Caco-2 (cell line): ENCODE measurements around the gene NUAK1. TPM values are rescaled to one million over a fixed set of nuclear protein-coding genes. Genes with fewer than 3 reads are reported as not detected.

Experiments used
- BruUV-seq: library from RNA; stranded (reverse); fragments of 400-500 nt; replicated peaks from 2 replicates; lab custom pipeline; 2021; lab: Mats Ljungman, UMichigan
- CTCF ChIA-PET: fragments of 300-600 bp; sonication (Branson Sonifier 250); formaldehyde crosslinking; loops from one replicate; lab custom pipeline; 2022; ENCODE audit warnings: antibody characterized with exemption; lab: Charles Lee
- POLR2A ChIA-PET: fragments of 300-600 bp; sonication (Branson Sonifier 250); formaldehyde crosslinking; loops from one replicate; lab custom pipeline; 2022; ENCODE audit warnings: antibody characterized with exemption; lab: Charles Lee
- DNase-seq, 2 experiments: peaks; one replicate each; pipeline versions ENCODE4 v3.0.0 to v3.0.0-alpha.2; 2020 to 2022
- H3K27me3 ChIP-seq: replicated peaks from 2 replicates; pipeline ENCODE4 v1.6.0; 2011; ENCODE audit warnings: low read length; ENCODE audit not compliant: control insufficient read depth, insufficient read depth
- H3K36me3 ChIP-seq: 2 replicates; pipeline ENCODE4 v1.5.1; 2011; ENCODE audit warnings: low read length; ENCODE audit not compliant: control insufficient read depth, insufficient read depth
- H3K4me1 ChIP-seq: fragments of 250-450 bp; sonication (Bioruptor Pico); 2 replicates; pipeline ENCODE4 v1.5.1; 2020; ENCODE audit warnings: mild to moderate bottlenecking
- H3K4me3 ChIP-seq: 2 replicates; pipeline ENCODE4 v1.5.1; 2011; ENCODE audit warnings: low read depth, mild to moderate bottlenecking, control low read depth, low read length
- H3K9me3 ChIP-seq: fragments of 250-450 bp; sonication (Bioruptor Pico); 2 replicates; pipeline ENCODE4 v1.5.1; 2020; ENCODE audit warnings: mild to moderate bottlenecking, moderate library complexity
- H3K27ac Mint-ChIP-seq: one replicate; pipeline ENCODE4 v1.8.0; 2022; ENCODE audit warnings: mixed read lengths; ENCODE audit not compliant: unreplicated experiment
- H3K27me3 Mint-ChIP-seq: one replicate; pipeline ENCODE4 v1.8.0; 2022; ENCODE audit warnings: mixed read lengths; ENCODE audit not compliant: insufficient read depth, unreplicated experiment
- H3K36me3 Mint-ChIP-seq: one replicate; pipeline ENCODE4 v1.8.0; 2022; ENCODE audit warnings: mild to moderate bottlenecking, mixed read lengths; ENCODE audit not compliant: insufficient read depth, unreplicated experiment
- H3K4me1 Mint-ChIP-seq: one replicate; pipeline ENCODE4 v1.8.0; 2022; ENCODE audit warnings: low read depth, mixed read lengths; ENCODE audit not compliant: unreplicated experiment
- H3K4me3 Mint-ChIP-seq: one replicate; pipeline ENCODE4 v1.8.0; 2022; ENCODE audit warnings: mild to moderate bottlenecking, moderate library complexity, mixed read lengths; ENCODE audit not compliant: unreplicated experiment
- H3K9me3 Mint-ChIP-seq: one replicate; pipeline ENCODE4 v1.8.0; 2022; ENCODE audit warnings: mixed read lengths; ENCODE audit not compliant: unreplicated experiment
- intact Hi-C: fragments of 100-400 bp; cut with micrococcal nuclease; formaldehyde crosslinking; loops from one replicate; pipeline ENCODE4 v1.10.0; 2022; ENCODE audit not compliant: unreplicated experiment
- total RNA-seq: library from RNA; stranded (reverse); gene quantifications from 2 replicates; pipeline ENCODE4 v1.2.3, GENCODE V29; 2022
- TF ChIP-seq, protein P1 (sequence below), 2 experiments: fragments of 200-600 bp in 1 of 2; IDR thresholded peaks; 1 replicate in 1 of 2; 2 replicates in 1 of 2; pipeline versions ENCODE4 v1.5.1 to v1.8.0; 2011 to 2022; ENCODE audit warnings: antibody characterized with exemption in 1 of 2, control low read depth in 1 of 2, inconsistent platforms in 1 of 2, low read depth in 1 of 2, low read length in 1 of 2, mild to moderate bottlenecking in 1 of 2, moderate library complexity in 1 of 2; ENCODE audit not compliant: insufficient read depth in 1 of 2, severe bottlenecking in 1 of 2, unreplicated experiment in 1 of 2

The NUAK1 gene
- total RNA-seq, 1 experiment from 2014 or later = 3.7 TPM

DNA sequence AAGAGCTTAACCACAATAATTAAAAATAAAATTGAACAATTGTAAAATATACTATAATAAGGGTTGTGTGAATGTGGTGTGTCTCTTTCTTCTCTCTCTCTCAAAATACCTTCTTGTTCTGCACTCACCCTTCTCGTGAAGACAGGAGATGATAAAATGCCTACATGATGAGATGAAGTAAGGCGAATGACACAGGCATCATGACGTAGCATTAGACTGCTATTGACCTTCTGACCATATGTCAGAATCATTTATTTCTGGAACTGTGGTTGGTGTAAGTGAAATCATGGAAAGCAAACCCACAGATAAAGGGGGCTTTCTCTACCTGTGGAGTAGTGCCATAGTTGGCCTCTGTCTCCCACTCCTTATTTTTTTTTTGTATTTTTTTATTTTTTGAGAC, 37.8 kb upstream of the NUAK1 start:
- Mint-ChIP-seq H3K27ac (no peak overlapping the region), H3K27me3 (peaks cover 5% of the 10 kb centered on the region), H3K4me3 (no peak overlapping the region), H3K36me3 (no peaks in the 10 kb centered on the region), H3K9me3 (no peaks in the 10 kb centered on the region), H3K4me1 (no peaks in the 10 kb centered on the region)
- Histone ChIP-seq H3K4me1 (peaks cover 16% of the 10 kb centered on the region), H3K36me3 (no peaks in the 10 kb centered on the region), H3K4me3 (no peak overlapping the region), H3K9me3 (no peaks in the 10 kb centered on the region), H3K27me3 (no peaks in the 10 kb centered on the region)
- BruUV-seq = no TSS peak
- TF ChIP-seq, protein P1, sequence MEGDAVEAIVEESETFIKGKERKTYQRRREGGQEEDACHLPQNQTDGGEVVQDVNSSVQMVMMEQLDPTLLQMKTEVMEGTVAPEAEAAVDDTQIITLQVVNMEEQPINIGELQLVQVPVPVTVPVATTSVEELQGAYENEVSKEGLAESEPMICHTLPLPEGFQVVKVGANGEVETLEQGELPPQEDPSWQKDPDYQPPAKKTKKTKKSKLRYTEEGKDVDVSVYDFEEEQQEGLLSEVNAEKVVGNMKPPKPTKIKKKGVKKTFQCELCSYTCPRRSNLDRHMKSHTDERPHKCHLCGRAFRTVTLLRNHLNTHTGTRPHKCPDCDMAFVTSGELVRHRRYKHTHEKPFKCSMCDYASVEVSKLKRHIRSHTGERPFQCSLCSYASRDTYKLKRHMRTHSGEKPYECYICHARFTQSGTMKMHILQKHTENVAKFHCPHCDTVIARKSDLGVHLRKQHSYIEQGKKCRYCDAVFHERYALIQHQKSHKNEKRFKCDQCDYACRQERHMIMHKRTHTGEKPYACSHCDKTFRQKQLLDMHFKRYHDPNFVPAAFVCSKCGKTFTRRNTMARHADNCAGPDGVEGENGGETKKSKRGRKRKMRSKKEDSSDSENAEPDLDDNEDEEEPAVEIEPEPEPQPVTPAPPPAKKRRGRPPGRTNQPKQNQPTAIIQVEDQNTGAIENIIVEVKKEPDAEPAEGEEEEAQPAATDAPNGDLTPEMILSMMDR (IDR thresholded peaks at IDR 0.05; ENCODE audit: insufficient read depth in 1 of 2, low read depth in 1 of 2, low read length in 1 of 2, severe bottlenecking in 1 of 2, unreplicated experiment in 1 of 2) = no peak
- ChIA-PET CTCF (no interaction called here), POLR2A (no interaction called here)
- no peak for DNase-seq
- intact Hi-C loops = no loop called here

DNA sequence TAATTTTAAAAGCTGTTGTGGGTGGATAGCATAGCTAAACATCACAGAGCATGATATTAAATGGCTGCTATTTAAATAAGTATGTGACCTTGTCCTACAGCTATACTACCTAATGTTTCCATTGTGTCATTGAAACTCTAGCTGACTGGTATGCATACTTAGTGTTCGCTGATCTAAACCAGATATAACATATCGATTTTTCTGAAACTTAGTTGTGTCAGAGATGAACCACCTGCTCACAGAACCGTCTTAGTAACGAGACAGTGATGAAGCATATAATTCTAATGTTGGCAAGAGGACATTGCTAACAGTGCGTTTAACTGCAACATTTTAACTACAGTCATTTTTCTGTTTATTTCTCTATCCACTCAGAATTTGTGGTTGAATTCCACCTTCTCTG, 36.1 kb upstream of the NUAK1 start:
- CTCF ChIA-PET = no interaction called here
- no peak for DNase-seq

DNA sequence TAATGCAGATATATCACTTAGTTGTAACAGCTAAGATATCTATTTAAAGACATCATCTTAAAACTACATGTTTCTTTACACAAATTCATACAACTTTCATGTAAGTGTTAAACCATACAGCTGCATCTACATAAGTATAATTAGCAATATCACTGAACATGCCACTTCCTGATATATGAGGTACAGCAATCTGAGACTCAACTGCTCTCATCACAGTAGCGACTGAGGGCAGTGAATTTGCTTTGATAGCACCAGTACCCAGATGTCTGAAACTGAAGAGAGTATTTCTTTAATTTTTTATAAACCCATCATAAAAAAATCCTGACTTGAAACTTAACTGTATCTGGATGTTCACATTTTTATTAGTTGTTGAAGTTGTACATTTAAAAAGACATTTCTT, 34.7 kb upstream of the NUAK1 start:
- POLR2A ChIA-PET = no interaction called here
- H3K27me3 Mint-ChIP-seq = peaks cover 12% of the 10 kb centered on the region

More for the DNA sequence above, 36.1 kb upstream of the NUAK1 start:
- H3K9me3 ChIP-seq = no peaks in the 10 kb centered on the region
- peaks cover 10% of the 10 kb centered on the region for H3K27me3 Mint-ChIP-seq
- no TSS peak for BruUV-seq
- H3K4me1 ChIP-seq = peaks cover 16% of the 10 kb centered on the region
- H3K9me3 Mint-ChIP-seq = no peaks in the 10 kb centered on the region
- H3K27ac Mint-ChIP-seq = no peak overlapping the region
- no peaks in the 10 kb centered on the region for H3K36me3 ChIP-seq
- no peaks in the 10 kb centered on the region for H3K27me3 ChIP-seq
- TF ChIP-seq, protein P1 (IDR thresholded peaks at IDR 0.05; ENCODE audit: insufficient read depth in 1 of 2, low read depth in 1 of 2, low read length in 1 of 2, severe bottlenecking in 1 of 2, unreplicated experiment in 1 of 2) = no peak
- no peaks in the 10 kb centered on the region for H3K4me1 Mint-ChIP-seq
- no peak overlapping the region for H3K4me3 ChIP-seq
- no peaks in the 10 kb centered on the region for H3K36me3 Mint-ChIP-seq
- POLR2A ChIA-PET = no interaction called here
- no peak overlapping the region for H3K4me3 Mint-ChIP-seq
- intact Hi-C loops = no loop called here

More for the DNA sequence above, 34.7 kb upstream of the NUAK1 start:
- Mint-ChIP-seq H3K4me1 (no peaks in the 10 kb centered on the region), H3K9me3 (no peaks in the 10 kb centered on the region), H3K36me3 (no peaks in the 10 kb centered on the region), H3K4me3 (no peak overlapping the region), H3K27ac (no peak overlapping the region)
- Histone ChIP-seq H3K9me3 (no peaks in the 10 kb centered on the region), H3K4me3 (no peak overlapping the region), H3K4me1 (peaks cover 2% of the 10 kb centered on the region; the same call in 1 of the 2 replicates), H3K27me3 (no peaks in the 10 kb centered on the region), H3K36me3 (no peaks in the 10 kb centered on the region)
- no peak for DNase-seq
- CTCF ChIA-PET = no interaction called here
- BruUV-seq = no TSS peak
- intact Hi-C loops = no loop called here
- TF ChIP-seq, protein P1 (IDR thresholded peaks at IDR 0.05; ENCODE audit: insufficient read depth in 1 of 2, low read depth in 1 of 2, low read length in 1 of 2, severe bottlenecking in 1 of 2, unreplicated experiment in 1 of 2) = no peak
